IMR-90 (cell line): ENCODE data around the gene VAT1L. TPM values are rescaled to one million over a fixed set of nuclear protein-coding genes. Genes with fewer than 3 reads are reported as not detected.

Experiments used
- ATAC-seq: fragments of 200-7000 bp; cut with Tn5 transposase; 2 replicates; pipeline ENCODE4 v1.9.1; 2020; ENCODE audit warnings: low read depth, mild to moderate bottlenecking, moderate library complexity
- BruUV-seq: library from RNA; stranded (reverse); fragments of 400-500 nt; replicated peaks from 2 replicates; lab custom pipeline; 2021; lab: Mats Ljungman, UMichigan
- CTCF ChIA-PET: fragments of 300-600 bp; formaldehyde crosslinking; extraction: SDS; loops from one replicate; lab custom pipeline; 2021; ENCODE audit warnings: antibody characterized with exemption; lab: Yijun Ruan, JAX
- POLR2A ChIA-PET: fragments of 300-600 bp; sonication (Branson Sonifier 250); formaldehyde crosslinking; loops from one replicate; lab custom pipeline; 2022; ENCODE audit warnings: antibody characterized with exemption; ENCODE audit not compliant: unreplicated experiment; lab: Charles Lee
- DNase-seq: peaks from one replicate; pipeline ENCODE4 v3.0.0; 2013
- H2AFZ ChIP-seq: replicated peaks from 2 replicates; pipeline ENCODE3; 2013; ENCODE audit warnings: low read length, mild to moderate bottlenecking; ENCODE audit not compliant: poor library complexity
- H2AK5ac ChIP-seq: 2 replicates; pipeline ENCODE4 v1.6.1; 2013; ENCODE audit warnings: low read depth, low read length, inconsistent platforms
- H2AK9ac ChIP-seq: replicated peaks from 2 replicates; pipeline ENCODE3; 2013; ENCODE audit warnings: mild to moderate bottlenecking, low read depth, low read length, moderate library complexity; ENCODE audit not compliant: poor library complexity
- H2BK120ac ChIP-seq: 2 replicates; pipeline ENCODE4 v1.6.1; 2013; ENCODE audit warnings: low read depth, low read length, inconsistent platforms
- H2BK15ac ChIP-seq: 3 replicates; pipeline ENCODE4 v1.6.1; 2013; ENCODE audit warnings: low read depth, low read length, inconsistent platforms
- H2BK20ac ChIP-seq: 2 replicates; pipeline ENCODE4 v1.6.1; 2013; ENCODE audit warnings: low read depth, mild to moderate bottlenecking, inconsistent platforms, low read length, moderate library complexity
- H2BK5ac ChIP-seq: 2 replicates; pipeline ENCODE4 v1.6.1; 2013; ENCODE audit warnings: mild to moderate bottlenecking, low read depth, low read length, inconsistent platforms; ENCODE audit not compliant: poor library complexity, severe bottlenecking
- H3K14ac ChIP-seq: replicated peaks from 2 replicates; pipeline ENCODE4 v1.6.1; 2013; ENCODE audit warnings: low read depth, low read length, inconsistent platforms
- H3K18ac ChIP-seq: 2 replicates; pipeline ENCODE4 v1.6.1; 2013; ENCODE audit warnings: low read depth, low read length, control low read depth
- H3K23ac ChIP-seq: 2 replicates; pipeline ENCODE4 v1.6.1; 2013; ENCODE audit warnings: low read depth, low read length, inconsistent platforms
- H3K27ac ChIP-seq: 2 replicates; pipeline ENCODE4 v1.5.1; 2013; ENCODE audit warnings: mild to moderate bottlenecking, control low read depth, low read length; ENCODE audit not compliant: insufficient read depth
- H3K27me3 ChIP-seq: 2 replicates; pipeline ENCODE4 v1.6.1; 2013; ENCODE audit warnings: low read length; ENCODE audit not compliant: control insufficient read depth, insufficient read depth
- H3K36me3 ChIP-seq: 2 replicates; pipeline ENCODE4 v1.6.1; 2013; ENCODE audit warnings: low read length, mixed read lengths; ENCODE audit not compliant: control insufficient read depth, insufficient read depth
- H3K4ac ChIP-seq: 2 replicates; pipeline ENCODE4 v1.6.1; 2013; ENCODE audit warnings: low read depth, low read length, inconsistent platforms
- H3K4me1 ChIP-seq: 2 replicates; pipeline ENCODE4 v1.6.1; 2013; ENCODE audit warnings: low read length, mixed read lengths; ENCODE audit not compliant: control insufficient read depth, insufficient read depth
- H3K4me2 ChIP-seq: 2 replicates; pipeline ENCODE4 v1.6.1; 2013; ENCODE audit warnings: low read depth, mild to moderate bottlenecking, control low read depth, low read length, moderate library complexity
- H3K4me3 ChIP-seq: 2 replicates; pipeline ENCODE4 v1.5.1; 2013; ENCODE audit warnings: low read depth, mild to moderate bottlenecking, control low read depth, low read length, moderate library complexity; ENCODE audit not compliant: insufficient read depth
- H3K56ac ChIP-seq: 2 replicates; pipeline ENCODE4 v1.6.1; 2013; ENCODE audit warnings: low read length, inconsistent platforms; ENCODE audit not compliant: insufficient read depth; ENCODE audit errors: extremely low read depth
- H3K79me1 ChIP-seq, 2 experiments: 2 replicates each; pipeline ENCODE4 v1.6.1; 2013; ENCODE audit warnings: low read length in 2 of 2, inconsistent platforms in 1 of 2, low read depth in 1 of 2
- H3K9ac ChIP-seq: 2 replicates; pipeline ENCODE4 v1.6.1; 2013; ENCODE audit warnings: low read depth, low read length, control low read depth
- H3K9me1 ChIP-seq: 2 replicates; pipeline ENCODE4 v1.6.1; 2013; ENCODE audit warnings: low read length, inconsistent platforms; ENCODE audit not compliant: insufficient read depth
- H3K9me3 ChIP-seq: 2 replicates; pipeline ENCODE4 v1.6.1; 2013; ENCODE audit warnings: low read length; ENCODE audit not compliant: control insufficient read depth, insufficient read depth
- H4K20me1 ChIP-seq: 2 replicates; pipeline ENCODE4 v1.6.1; 2013; ENCODE audit warnings: low read length, inconsistent platforms; ENCODE audit not compliant: insufficient read depth
- H4K5ac ChIP-seq: 2 replicates; pipeline ENCODE4 v1.6.1; 2013; ENCODE audit warnings: mild to moderate bottlenecking, low read depth, low read length, control low read depth
- H4K8ac ChIP-seq, 2 experiments: 2 replicates each; pipeline ENCODE4 v1.6.1; 2013; ENCODE audit warnings: low read depth in 2 of 2, low read length in 2 of 2, control low read depth in 1 of 2, inconsistent platforms in 1 of 2
- H4K91ac ChIP-seq: 2 replicates; pipeline ENCODE4 v1.6.1; 2013; ENCODE audit warnings: low read depth, low read length, inconsistent platforms; ENCODE audit not compliant: insufficient read depth
- BHLHE40 ChIP-seq: fragments of 150-350 bp; IDR thresholded peaks from 2 replicates; pipeline ENCODE4 v1.6.1; 2016; ENCODE audit warnings: mild to moderate bottlenecking, low read depth, low read length
- CEBPB ChIP-seq: IDR thresholded peaks from 2 replicates; pipeline ENCODE4 v1.6.1; 2012; ENCODE audit warnings: low read depth, low read length, improper control_type of control experiment
- CHD1 ChIP-seq: IDR thresholded peaks from 2 replicates; pipeline ENCODE4 v1.6.1; 2012; ENCODE audit warnings: low read depth, low read length, improper control_type of control experiment
- FOS ChIP-seq: fragments of 150-350 bp; IDR thresholded peaks from 2 replicates; pipeline ENCODE4 v1.6.1; 2016; ENCODE audit warnings: low read depth, low read length
- MAFK ChIP-seq: IDR thresholded peaks from 2 replicates; pipeline ENCODE4 v1.6.1; 2012; ENCODE audit warnings: low read depth, low read length, improper control_type of control experiment
- MAZ ChIP-seq: IDR thresholded peaks from 2 replicates; pipeline ENCODE4 v1.6.1; 2012; ENCODE audit warnings: low read depth, mild to moderate bottlenecking, low read length, improper control_type of control experiment, moderate library complexity, borderline replicate concordance
- MXI1 ChIP-seq: IDR thresholded peaks from 2 replicates; pipeline ENCODE4 v1.6.1; 2012; ENCODE audit warnings: low read depth, mild to moderate bottlenecking, low read length, moderate library complexity, borderline replicate concordance
- NFE2L2 ChIP-seq: fragments of 150-350 bp; IDR thresholded peaks from 2 replicates; pipeline ENCODE4 v1.6.1; 2016; ENCODE audit warnings: low read depth, mild to moderate bottlenecking, low read length
- POLR2A ChIP-seq: IDR thresholded peaks from 2 replicates; pipeline ENCODE4 v1.6.1; 2012; ENCODE audit warnings: mild to moderate bottlenecking, low read depth, low read length
- RAD21 ChIP-seq: IDR thresholded peaks from 2 replicates; pipeline ENCODE4 v1.6.1; 2012; ENCODE audit warnings: low read length, improper control_type of control experiment
- RCOR1 ChIP-seq: IDR thresholded peaks from 2 replicates; pipeline ENCODE4 v1.6.1; 2012; ENCODE audit warnings: mild to moderate bottlenecking, low read length, improper control_type of control experiment; ENCODE audit not compliant: insufficient replicate concordance
- RFX5 ChIP-seq: IDR thresholded peaks from 2 replicates; pipeline ENCODE4 v1.8.0; 2012; ENCODE audit warnings: low read depth, mild to moderate bottlenecking, low read length, moderate library complexity
- SMC3 ChIP-seq: fragments of 150-350 bp; IDR thresholded peaks from 2 replicates; pipeline ENCODE4 v1.6.1; 2016; ENCODE audit warnings: low read depth, mild to moderate bottlenecking, antibody characterized with exemption, low read length, moderate library complexity
- WGBS, 2 experiments: methylation state at CpG; one replicate each; pipeline versions ENCODE4 v1.1.5 to v1.1.7; 2013; ENCODE audit warnings: missing lambda C conversion rate in 2 of 2; ENCODE audit not compliant: insufficient read length in 1 of 2; ENCODE audit errors: extremely low coverage in 2 of 2; 5-methylcytosine and 5-hydroxymethylcytosine counted together
- dilution Hi-C: fragments of 300-500 bp; cut with HindIII; formaldehyde crosslinking; loops from one replicate; pipeline ENCODE4 v1.14.3; 2018; ENCODE audit warnings: low sequenced_read_pairs; ENCODE audit not compliant: unreplicated experiment
- in situ Hi-C: fragments of 300-500 bp; cut with MboI; formaldehyde crosslinking; loops from 3 replicates; pipeline ENCODE4 v1.14.3; 2019; ENCODE audit warnings: low sequenced_read_pairs, inconsistent platforms, mixed read lengths
- intact Hi-C: fragments of 100-400 bp; cut with micrococcal nuclease; formaldehyde crosslinking; loops from 2 replicates; pipeline ENCODE4 v1.10.0; 2022
- polyA plus RNA-seq, 3 experiments: library from polyadenylated mRNA; depleted of rRNA; stranded (reverse); fragments of >200 nt; gene quantifications; 2 replicates each; pipeline ENCODE4 v1.2.3, GENCODE V29; 2012; ENCODE audit warnings: low replicate concordance in 1 of 3
- total RNA-seq: library from RNA; depleted of rRNA; stranded (reverse); fragments of >200 nt; gene quantifications from 2 replicates; pipeline ENCODE4 v1.2.3, GENCODE V29; 2012
- TF ChIP-seq, protein P1 (sequence below): fragments of 150-350 bp; IDR thresholded peaks from 2 replicates; pipeline ENCODE4 v1.6.1; 2017; ENCODE audit warnings: mild to moderate bottlenecking, antibody characterized with exemption, low read length, low read depth
- TF ChIP-seq, protein P2 (sequence below): fragments of 150-350 bp; IDR thresholded peaks from 2 replicates; pipeline ENCODE4 v1.6.1; 2016; ENCODE audit warnings: low read depth, mild to moderate bottlenecking, low read length, moderate library complexity, borderline replicate concordance
- TF ChIP-seq, protein P3 (sequence below): conservative IDR thresholded peaks from 2 replicates; pipeline ENCODE4 v1.5.1; 2012; ENCODE audit warnings: mild to moderate bottlenecking, low read depth, low read length, improper control_type of control experiment

Gene VAT1L
- total and polyA plus RNA-seq, 2 of the 4 experiments (the other 2 are of a cell fraction) = 15.4 to 18.5 TPM

DNA sequence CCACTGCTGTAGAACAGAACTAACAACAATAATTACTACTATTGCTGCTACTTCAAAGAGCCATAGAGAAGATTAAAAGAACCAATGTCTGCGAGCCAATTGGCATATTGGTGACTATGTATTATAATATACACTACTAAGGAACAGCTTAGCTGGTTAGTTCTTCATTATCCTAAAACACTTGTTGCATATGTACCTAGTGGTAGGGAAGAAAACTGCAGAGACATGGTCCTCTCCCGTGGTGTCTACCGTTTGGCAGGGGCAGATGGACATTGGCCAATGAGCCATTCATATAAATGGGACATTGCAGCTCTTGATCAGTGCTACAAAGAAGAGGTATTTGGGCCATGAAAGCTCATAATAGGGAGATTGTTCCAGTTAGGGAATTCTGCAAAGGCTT is 187.6 kb downstream of the VAT1L start:
- WGBS, 2 experiments = no CpG with 5 or more reads among the region's 3 CpGs
- Histone ChIP-seq H3K79me1 (no peaks in the 10 kb centered on the region), H2AK9ac (no peak overlapping the region), H3K27me3 (no peaks in the 10 kb centered on the region), H2BK5ac (no peak overlapping the region), H2AFZ (no peak overlapping the region), H3K18ac (no peak overlapping the region), H3K56ac (no peak overlapping the region), H4K91ac (no peak overlapping the region), H4K8ac (no peak overlapping the region), H2BK15ac (no peak overlapping the region), H3K36me3 (peaks cover 2% of the 10 kb centered on the region; the same call in 1 of the 2 replicates), H2BK120ac (no peak overlapping the region), H2BK20ac (no peak overlapping the region), H3K14ac (no peak overlapping the region), H3K9me1 (no peaks in the 10 kb centered on the region), H3K4me3 (no peak overlapping the region), H3K23ac (no peak overlapping the region), H3K4ac (no peak overlapping the region), H3K9ac (no peak overlapping the region), H3K4me1 (no peaks in the 10 kb centered on the region), H3K4me2 (no peak overlapping the region), H4K5ac (no peak overlapping the region), H3K9me3 (no peaks in the 10 kb centered on the region), H3K27ac (no peak overlapping the region), H4K20me1 (no peaks in the 10 kb centered on the region), H2AK5ac (no peak overlapping the region)
- dilution Hi-C loops (no loop called here), intact Hi-C loops (loop anchor here (10.0 kb wide), 1 partner anchor 741 kb away; no protein-coding TSS in a partner anchor), in situ Hi-C loops (no loop called here)
- ATAC-seq (no peak), DNase-seq (no peak)
- POLR2A ChIA-PET = no interaction called here
- CTCF ChIA-PET = interaction anchor here (0.8 kb wide), 1 partner anchor 17 kb away, joined by 3 read pairs; no protein-coding TSS in a partner anchor
- no TSS peak for BruUV-seq
- TF ChIP-seq MXI1 (no peak), RFX5 (no peak), RCOR1 (no peak), RAD21 (no peak), CEBPB (no peak), NFE2L2 (no peak), CHD1 (no peak), BHLHE40 (no peak), FOS (no peak), MAFK (no peak), MAZ (no peak), POLR2A (no peak), SMC3 (no peak)
- TF ChIP-seq, protein P1, sequence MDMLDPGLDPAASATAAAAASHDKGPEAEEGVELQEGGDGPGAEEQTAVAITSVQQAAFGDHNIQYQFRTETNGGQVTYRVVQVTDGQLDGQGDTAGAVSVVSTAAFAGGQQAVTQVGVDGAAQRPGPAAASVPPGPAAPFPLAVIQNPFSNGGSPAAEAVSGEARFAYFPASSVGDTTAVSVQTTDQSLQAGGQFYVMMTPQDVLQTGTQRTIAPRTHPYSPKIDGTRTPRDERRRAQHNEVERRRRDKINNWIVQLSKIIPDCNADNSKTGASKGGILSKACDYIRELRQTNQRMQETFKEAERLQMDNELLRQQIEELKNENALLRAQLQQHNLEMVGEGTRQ = no peak
- TF ChIP-seq, protein P2, sequence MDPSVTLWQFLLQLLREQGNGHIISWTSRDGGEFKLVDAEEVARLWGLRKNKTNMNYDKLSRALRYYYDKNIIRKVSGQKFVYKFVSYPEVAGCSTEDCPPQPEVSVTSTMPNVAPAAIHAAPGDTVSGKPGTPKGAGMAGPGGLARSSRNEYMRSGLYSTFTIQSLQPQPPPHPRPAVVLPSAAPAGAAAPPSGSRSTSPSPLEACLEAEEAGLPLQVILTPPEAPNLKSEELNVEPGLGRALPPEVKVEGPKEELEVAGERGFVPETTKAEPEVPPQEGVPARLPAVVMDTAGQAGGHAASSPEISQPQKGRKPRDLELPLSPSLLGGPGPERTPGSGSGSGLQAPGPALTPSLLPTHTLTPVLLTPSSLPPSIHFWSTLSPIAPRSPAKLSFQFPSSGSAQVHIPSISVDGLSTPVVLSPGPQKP = no peak
- TF ChIP-seq, protein P3, sequence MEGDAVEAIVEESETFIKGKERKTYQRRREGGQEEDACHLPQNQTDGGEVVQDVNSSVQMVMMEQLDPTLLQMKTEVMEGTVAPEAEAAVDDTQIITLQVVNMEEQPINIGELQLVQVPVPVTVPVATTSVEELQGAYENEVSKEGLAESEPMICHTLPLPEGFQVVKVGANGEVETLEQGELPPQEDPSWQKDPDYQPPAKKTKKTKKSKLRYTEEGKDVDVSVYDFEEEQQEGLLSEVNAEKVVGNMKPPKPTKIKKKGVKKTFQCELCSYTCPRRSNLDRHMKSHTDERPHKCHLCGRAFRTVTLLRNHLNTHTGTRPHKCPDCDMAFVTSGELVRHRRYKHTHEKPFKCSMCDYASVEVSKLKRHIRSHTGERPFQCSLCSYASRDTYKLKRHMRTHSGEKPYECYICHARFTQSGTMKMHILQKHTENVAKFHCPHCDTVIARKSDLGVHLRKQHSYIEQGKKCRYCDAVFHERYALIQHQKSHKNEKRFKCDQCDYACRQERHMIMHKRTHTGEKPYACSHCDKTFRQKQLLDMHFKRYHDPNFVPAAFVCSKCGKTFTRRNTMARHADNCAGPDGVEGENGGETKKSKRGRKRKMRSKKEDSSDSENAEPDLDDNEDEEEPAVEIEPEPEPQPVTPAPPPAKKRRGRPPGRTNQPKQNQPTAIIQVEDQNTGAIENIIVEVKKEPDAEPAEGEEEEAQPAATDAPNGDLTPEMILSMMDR = no peak
